HG03064 (cell line): ENCODE results near the gene LIMK2.
"Not testable (repeated sequence)": the region's sequence is repeated elsewhere in the genome, so short reads cannot be mapped to it uniquely, and the experiment has no call there.

Source experiments
- ATAC-seq: cut with Tn5 transposase; IDR thresholded peaks from one replicate; pipeline ENCODE4 v1.9.1; 2021; ENCODE audit warnings: low read depth; ENCODE audit not compliant: unreplicated experiment

Gene LIMK2

DNA sequence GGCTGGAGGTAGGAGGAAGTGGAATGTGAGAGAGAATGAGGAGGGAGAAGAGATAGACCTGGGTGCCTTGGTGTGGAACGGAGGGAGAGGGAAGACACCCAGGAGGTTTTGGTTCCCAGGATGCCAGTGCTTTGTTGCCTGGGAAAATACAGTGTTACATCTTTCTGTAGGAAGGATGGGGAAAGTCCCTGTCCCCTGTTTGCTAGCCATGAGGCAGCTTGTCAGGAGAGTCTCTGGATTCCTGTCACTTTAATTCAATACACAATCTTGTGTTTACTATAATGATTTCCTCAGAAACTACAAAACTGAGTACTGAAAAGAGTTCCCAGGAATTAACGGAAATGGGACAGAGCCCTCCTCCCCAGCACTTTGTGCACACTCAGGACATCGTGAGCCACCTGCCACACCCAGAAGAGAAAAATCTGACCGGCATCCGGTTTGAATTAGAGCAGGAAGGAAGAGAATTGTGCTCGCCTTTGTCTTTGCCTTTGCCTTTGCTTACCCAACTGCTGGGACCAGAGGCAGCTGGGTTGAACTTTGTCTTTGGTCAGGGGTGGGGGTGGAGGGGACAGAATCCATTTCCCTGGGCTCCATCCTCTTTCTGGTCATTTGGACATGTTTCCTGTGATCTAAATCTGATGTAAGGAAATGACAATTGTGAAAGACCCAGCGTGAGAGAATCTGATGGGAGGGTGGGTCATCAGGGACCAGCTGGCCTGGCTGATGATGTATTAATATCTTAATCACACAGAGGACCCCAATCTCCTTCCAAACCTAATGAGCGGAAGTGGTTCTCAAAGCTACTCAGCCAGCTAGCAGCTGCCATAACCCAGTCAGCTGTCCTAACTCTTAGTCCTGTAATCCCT is 1.3 kb upstream of the LIMK2 start:
- no peak for ATAC-seq

GRCh38 chr22:31211482-31211861 is 626 bp upstream of the LIMK2 start:
- no peak for ATAC-seq

DNA sequence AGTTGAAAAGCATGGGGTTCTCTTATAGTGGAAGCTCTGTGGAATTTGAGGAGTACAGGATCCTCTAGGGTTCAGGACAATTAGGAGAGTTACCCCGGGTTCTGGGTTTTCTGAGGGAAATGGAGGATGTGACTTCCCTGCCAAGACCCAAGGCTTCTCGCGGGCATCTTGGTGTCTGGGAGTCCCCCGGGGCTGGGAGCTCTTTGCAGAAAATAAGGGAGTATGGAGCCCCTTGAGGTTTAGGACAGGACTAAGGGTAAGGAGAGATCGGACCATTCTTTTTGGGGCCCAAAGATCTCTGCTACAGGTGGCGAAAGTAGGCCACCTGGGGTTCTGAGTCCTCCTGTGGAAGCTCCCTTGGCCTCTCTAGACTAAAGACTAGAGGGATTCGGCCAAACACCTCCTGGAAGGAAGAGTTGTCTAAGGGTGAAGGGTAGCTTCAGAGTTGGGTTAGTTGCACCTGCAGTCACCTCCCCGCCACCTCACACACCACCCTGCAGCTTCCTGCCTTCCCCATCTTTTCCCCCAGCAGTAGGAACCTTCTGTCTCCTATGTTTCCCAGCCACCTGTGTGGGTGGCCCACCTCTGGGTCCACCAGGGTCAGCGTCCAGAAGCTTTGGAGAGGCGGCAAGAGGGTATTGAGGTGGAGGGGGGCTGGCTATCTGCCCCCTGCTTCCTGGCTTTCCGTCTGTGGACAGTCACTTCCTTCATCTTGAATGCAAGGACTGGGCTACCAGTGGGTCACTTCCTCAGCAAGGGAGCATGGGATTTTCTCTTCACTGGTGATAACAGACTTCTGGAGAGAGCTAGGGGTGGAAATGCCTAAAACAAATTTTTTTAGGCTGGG is 908 bp downstream of the LIMK2 start:
- ATAC-seq = no peak

DNA sequence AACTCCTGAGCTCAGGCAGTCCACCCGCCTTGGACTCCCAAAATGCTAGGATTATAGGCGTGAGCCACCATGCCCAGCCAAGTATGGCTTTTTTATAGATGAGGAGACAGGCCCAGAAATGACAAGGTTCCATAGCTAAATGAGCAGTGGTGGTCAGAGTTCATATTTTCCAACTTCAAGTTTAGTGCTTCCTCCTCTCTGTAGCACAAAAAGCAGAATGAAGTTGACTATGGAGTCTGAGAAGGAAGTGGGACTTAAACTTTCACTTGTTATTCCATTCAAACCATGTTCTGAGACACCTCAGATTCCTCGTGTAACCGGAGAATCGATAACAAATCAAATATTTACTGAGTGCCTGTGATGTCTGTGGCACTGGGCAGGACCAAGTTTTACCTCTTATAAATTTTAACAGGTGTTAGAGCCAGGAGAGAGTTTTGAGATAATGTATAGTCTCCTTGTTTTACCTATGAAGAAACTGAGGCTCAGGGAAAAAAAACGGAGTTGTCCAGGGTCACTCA is 3.0 kb downstream of the LIMK2 start:
- ATAC-seq = no peak

- no peak for ATAC-seq
Observed at GRCh38 chr22:31218565-31219262, 6.6 kb downstream of the LIMK2 start.

DNA sequence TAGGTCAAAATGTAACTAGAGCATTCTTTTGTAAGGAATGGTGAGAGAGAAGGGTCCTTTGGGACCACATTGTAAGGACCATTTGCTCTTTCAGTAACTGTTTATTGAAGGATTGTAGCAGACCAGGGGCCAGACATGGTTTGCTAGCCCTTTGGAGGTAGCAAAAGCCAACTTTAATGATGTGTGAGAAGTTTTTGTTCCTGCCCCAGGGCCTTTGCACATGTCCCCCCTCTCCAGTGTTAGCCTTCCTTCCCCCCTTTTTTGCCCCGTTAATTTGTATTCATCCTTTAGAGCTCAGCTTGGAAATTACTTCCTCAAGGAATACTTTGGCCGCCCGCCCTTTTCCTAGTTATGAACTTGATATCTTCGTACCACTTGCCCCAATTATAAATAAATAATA is 9.0 kb downstream of the LIMK2 start:
- ATAC-seq = no peak

GRCh38 chr22:31222736-31223135 is 10.6 kb downstream of the LIMK2 start:
- ATAC-seq = no peak

GRCh38 chr22:31223786-31224191 is 11.7 kb downstream of the LIMK2 start:
- no peak for ATAC-seq

GRCh38 chr22:31224691-31225090 is 12.6 kb downstream of the LIMK2 start:
- not testable (repeated sequence) for ATAC-seq

DNA sequence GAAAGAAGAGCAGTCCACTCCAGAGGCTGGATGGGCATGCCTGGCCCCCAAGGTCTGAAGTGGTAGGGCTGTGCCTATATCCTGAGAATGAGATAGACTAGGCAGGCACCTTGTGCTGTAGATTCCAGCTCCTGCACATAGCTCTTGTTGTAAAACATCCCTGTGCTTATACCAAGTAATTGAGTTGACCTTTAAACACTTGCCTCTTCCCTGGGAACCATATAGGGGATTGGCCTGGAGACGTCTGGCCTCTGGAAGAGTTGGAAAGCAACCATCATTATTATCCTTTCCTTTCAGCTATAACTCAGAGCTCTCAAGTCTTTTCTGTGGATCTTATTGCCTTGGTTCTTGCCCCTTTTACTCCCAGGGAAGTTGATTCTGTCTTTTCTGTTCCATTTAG is 15.1 kb downstream of the LIMK2 start:
- no peak for ATAC-seq

DNA sequence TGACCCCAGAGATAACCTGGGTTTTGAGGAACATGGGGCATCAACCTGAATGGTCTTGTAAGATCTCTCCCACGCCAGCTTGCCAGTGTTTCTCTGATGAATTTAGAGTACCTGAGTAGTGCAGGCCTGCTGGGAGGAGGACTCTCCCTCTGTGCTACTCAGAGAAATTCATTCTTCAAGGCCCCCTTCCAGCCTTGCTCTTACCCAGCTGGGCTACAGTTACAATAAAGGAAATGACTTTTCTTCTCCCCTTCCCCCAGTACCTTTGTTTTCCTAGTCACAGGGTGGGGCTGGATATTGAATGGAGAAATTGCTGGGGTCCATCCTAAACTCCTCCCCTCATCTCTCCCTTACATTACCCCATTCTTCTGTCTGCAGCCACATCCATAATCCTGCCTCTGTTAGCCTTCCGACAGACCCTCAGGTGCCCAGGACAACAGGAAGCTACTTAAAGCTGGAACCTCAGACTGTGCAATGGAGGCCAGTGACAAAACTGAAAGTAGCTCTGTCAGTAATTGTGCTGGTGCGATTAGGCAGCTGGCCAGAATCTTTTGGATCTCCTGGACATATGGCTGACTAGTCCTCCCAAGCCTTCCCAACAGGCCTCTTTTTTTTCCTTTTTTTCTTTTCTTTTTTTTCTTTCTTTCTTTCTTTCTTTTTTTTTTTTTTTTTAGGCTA is 17.4 kb downstream of the LIMK2 start:
- ATAC-seq = no peak

DNA sequence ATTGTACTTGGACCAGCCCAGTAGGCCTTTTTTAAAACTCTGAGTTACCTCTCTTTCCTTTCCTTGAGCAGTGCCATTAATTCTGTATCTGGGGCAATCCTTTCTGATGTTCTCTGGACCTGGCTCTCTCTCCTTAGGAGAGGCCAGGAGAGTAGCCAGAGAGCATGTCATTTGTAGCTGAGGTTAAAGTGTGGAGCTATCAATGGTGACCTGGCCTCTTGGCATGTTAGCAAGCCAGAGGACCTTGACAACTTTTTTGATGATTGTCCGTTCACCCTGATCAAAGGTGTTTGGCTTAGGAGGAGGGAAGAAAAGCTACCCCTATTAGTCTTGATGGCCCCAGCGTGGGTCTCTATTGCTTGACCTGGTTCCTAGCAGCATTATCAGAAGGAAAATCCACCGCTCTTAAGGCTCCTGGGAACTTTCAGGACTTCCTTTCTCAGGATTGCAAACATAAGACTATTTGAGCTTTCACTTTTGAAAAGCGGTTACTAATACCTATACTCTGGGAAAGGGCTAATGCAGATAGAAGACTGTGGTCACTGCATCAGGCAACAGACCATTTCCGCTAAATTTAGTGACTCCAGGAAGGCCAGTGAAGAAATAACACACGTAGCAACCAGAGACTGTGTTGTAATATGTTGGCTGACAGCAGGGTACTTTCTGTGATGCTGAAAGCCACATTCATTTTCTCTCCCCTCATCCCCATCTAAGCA is 18.2 kb downstream of the LIMK2 start:
- ATAC-seq = no peak

- ATAC-seq = no peak
Observed at GRCh38 chr22:31230871-31231621, 18.9 kb downstream of the LIMK2 start.

GRCh38 chr22:31233001-31233400 is 20.9 kb downstream of the LIMK2 start:
- no peak for ATAC-seq

- ATAC-seq = no peak
Observed at GRCh38 chr22:31235081-31235480, 23.0 kb downstream of the LIMK2 start.

DNA sequence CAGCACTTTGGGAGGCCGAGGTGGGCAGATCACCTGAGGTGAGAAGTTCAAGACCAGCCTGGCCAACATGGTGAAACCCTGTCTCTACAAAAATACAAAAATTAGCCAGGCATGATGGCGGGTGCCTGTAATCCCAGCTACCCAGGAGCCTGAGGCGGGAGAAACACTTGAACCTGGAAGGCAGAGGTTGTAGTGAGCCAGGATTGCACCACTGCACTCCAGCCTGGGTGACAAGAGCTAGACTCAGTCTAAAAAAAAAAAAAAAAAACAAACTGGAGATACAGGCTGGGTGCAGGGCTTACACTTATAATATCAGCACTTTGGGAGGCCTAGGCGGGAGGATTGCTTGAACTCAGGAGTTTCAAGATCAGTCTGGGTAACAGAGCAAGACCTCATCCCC is 23.9 kb downstream of the LIMK2 start:
- not testable (repeated sequence) for ATAC-seq

- no peak for ATAC-seq
Observed at GRCh38 chr22:31238057-31238456, 26.0 kb downstream of the LIMK2 start.

- no peak for ATAC-seq
Observed at GRCh38 chr22:31239771-31240370, 27.8 kb downstream of the LIMK2 start.

GRCh38 chr22:31241200-31241599 is 29.1 kb downstream of the LIMK2 start:
- ATAC-seq = no peak
